Glutamatergic neuron (in vitro differentiated cells): Measurements from ENCODE around the gene ADAMTS6. TPM values are rescaled to one million over a fixed set of nuclear protein-coding genes. Genes with fewer than 3 reads are reported as not detected.

ENCODE experiments used
- DNase-seq: peaks from one replicate; pipeline ENCODE4 v3.0.0; 2022
- H3K27ac Mint-ChIP-seq: one replicate; pipeline ENCODE4 v1.8.0; 2020; ENCODE audit warnings: mild to moderate bottlenecking, mixed read lengths, inconsistent platforms; ENCODE audit not compliant: unreplicated experiment
- H3K27me3 Mint-ChIP-seq: one replicate; pipeline ENCODE4 v1.8.0; 2020; ENCODE audit warnings: mild to moderate bottlenecking, moderate library complexity, mixed read lengths, inconsistent platforms; ENCODE audit not compliant: unreplicated experiment
- H3K36me3 Mint-ChIP-seq: one replicate; pipeline ENCODE4 v1.8.0; 2020; ENCODE audit warnings: mild to moderate bottlenecking, mixed read lengths, inconsistent platforms; ENCODE audit not compliant: unreplicated experiment
- H3K4me1 Mint-ChIP-seq: one replicate; pipeline ENCODE4 v1.8.0; 2020; ENCODE audit warnings: mild to moderate bottlenecking, low read depth, mixed read lengths, inconsistent platforms; ENCODE audit not compliant: unreplicated experiment
- H3K4me3 Mint-ChIP-seq: one replicate; pipeline ENCODE4 v1.8.0; 2020; ENCODE audit warnings: mild to moderate bottlenecking, mixed read lengths, inconsistent platforms; ENCODE audit not compliant: unreplicated experiment
- H3K9me3 Mint-ChIP-seq: one replicate; pipeline ENCODE4 v1.8.0; 2020; ENCODE audit warnings: mild to moderate bottlenecking, moderate library complexity, mixed read lengths, inconsistent platforms; ENCODE audit not compliant: unreplicated experiment
- CTCF ChIP-seq: fragments of 200-600 bp; sonication (generic); IDR thresholded peaks from one replicate; pipeline ENCODE4 v1.5.0; 2021; ENCODE audit not compliant: partially characterized antibody, unreplicated experiment
- total RNA-seq: library from RNA; stranded (reverse); fragmentation: NEBNext Ultra II Directional; extraction: Animal tissue kit (Norgen Biotek cat#: 25700); gene quantifications from one replicate; pipeline ENCODE4 v1.2.1, GENCODE V29; 2021; ENCODE audit not compliant: unreplicated experiment

ADAMTS6 gene
- total RNA-seq, 1 donor from 2014 or later = 2.1 TPM

GRCh38 chr5:65197531-65198455, 283.9 kb downstream of the ADAMTS6 start:
- H3K36me3 Mint-ChIP-seq = no peaks in the 10 kb centered on the region
- no peaks in the 10 kb centered on the region for H3K9me3 Mint-ChIP-seq
- H3K4me3 Mint-ChIP-seq = no peak overlapping the region
- no peak for DNase-seq
- no peaks in the 10 kb centered on the region for H3K4me1 Mint-ChIP-seq
- peaks cover 3% of the 10 kb centered on the region for H3K27me3 Mint-ChIP-seq
- no peak for TF ChIP-seq CTCF
- no peak overlapping the region for H3K27ac Mint-ChIP-seq

GRCh38 chr5:65194871-65195270, 286.8 kb downstream of the ADAMTS6 start:
- no peak for TF ChIP-seq CTCF
- H3K36me3 Mint-ChIP-seq = no peaks in the 10 kb centered on the region
- H3K4me1 Mint-ChIP-seq = no peaks in the 10 kb centered on the region
- H3K27ac Mint-ChIP-seq = no peak overlapping the region
- DNase-seq = no peak
- H3K9me3 Mint-ChIP-seq = no peaks in the 10 kb centered on the region
- H3K27me3 Mint-ChIP-seq = peaks cover 2% of the 10 kb centered on the region
- H3K4me3 Mint-ChIP-seq = no peak overlapping the region

- Mint-ChIP-seq H3K4me3 (no peak overlapping the region), H3K27ac (no peak overlapping the region), H3K9me3 (no peaks in the 10 kb centered on the region), H3K27me3 (no peaks in the 10 kb centered on the region), H3K36me3 (no peaks in the 10 kb centered on the region), H3K4me1 (no peaks in the 10 kb centered on the region)
- TF ChIP-seq CTCF = no peak
- DNase-seq = no peak
Observed at GRCh38 chr5:65192331-65192730, 289.4 kb downstream of the ADAMTS6 start.

GRCh38 chr5:65191554-65192135, 290.1 kb downstream of the ADAMTS6 start:
- Mint-ChIP-seq H3K4me1 (no peaks in the 10 kb centered on the region), H3K27ac (no peak overlapping the region), H3K27me3 (no peaks in the 10 kb centered on the region), H3K36me3 (no peaks in the 10 kb centered on the region), H3K9me3 (no peaks in the 10 kb centered on the region), H3K4me3 (no peak overlapping the region)
- no peak for DNase-seq
- no peak for TF ChIP-seq CTCF
